CD4-positive, alpha-beta T cell treated with Interleukin-10 for 1 hour (primary cell): ENCODE results near the gene RILPL1.
"Not testable (repeated sequence)": the region's sequence is repeated elsewhere in the genome, so short reads cannot be mapped to it uniquely, and the experiment has no call there.

Experiments
- DNase-seq: peaks from one replicate; pipeline ENCODE4 v3.0.0-alpha.2; 2020

The RILPL1 gene

GRCh38 chr12:123457980-123458779, 75.3 kb downstream of the RILPL1 start, which contains the start of gene SNRNP35:
TSS of gene SNRNP35 (plus strand) at chr12:123458139. CDS start at chr12:123465541, 7,402 bp downstream.
- DNase-seq: peak; percentile 89

DNA sequence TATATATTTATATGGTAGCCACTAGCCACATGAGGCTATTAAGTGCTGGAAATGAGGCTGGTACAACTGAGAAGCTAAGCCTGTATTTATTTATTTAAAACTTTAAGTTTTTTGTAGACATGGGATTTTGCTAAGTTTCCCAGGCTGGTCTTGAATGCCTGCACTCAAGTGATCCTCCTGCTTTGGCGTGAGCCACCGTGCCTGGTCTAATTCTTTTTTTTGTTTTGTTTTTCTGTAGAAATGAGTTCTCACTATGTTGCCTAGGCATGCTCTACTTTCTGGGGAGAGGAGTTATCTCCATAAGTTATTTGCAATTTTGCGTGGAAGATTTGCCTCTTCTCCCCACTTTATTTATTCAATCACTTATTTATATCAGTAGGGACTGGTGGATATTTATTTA, 80.4 kb downstream of the RILPL1 start:
- no peak for DNase-seq

- not testable (repeated sequence) for DNase-seq
Measured at GRCh38 chr12:123452276-123452550, 81.3 kb downstream of the RILPL1 start.

- no peak for DNase-seq
Measured at GRCh38 chr12:123450636-123451035, 82.9 kb downstream of the RILPL1 start.

GRCh38 chr12:123449856-123450255, 83.7 kb downstream of the RILPL1 start:
- DNase-seq: no peak

- no peak for DNase-seq
Measured at GRCh38 chr12:123449249-123449733, 84.2 kb downstream of the RILPL1 start.

GRCh38 chr12:123446333-123446713, 87.2 kb downstream of the RILPL1 start:
- no peak for DNase-seq

GRCh38 chr12:123445388-123446332, 87.9 kb downstream of the RILPL1 start:
- DNase-seq: no peak

GRCh38 chr12:123444092-123445026, 89.2 kb downstream of the RILPL1 start:
- no peak for DNase-seq

DNA sequence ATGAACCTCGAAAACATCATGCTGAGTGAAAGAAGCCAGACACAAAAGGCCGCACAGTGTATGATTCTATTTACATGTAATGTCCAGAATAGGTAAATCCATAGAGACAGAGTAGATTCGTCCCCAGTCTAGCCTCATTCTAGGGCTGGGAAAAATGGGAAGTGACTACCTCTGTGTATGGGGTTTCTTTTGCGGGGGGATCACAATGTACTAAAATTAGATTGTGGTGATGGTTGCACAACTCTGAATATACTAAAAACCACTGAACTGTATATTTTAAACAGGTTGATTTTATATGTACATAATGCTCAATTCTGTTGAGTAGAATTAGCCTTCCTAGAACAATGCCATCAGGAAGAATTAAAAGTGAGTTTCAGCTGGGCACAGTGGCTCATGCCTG, 90.7 kb downstream of the RILPL1 start:
- DNase-seq: no peak

DNA sequence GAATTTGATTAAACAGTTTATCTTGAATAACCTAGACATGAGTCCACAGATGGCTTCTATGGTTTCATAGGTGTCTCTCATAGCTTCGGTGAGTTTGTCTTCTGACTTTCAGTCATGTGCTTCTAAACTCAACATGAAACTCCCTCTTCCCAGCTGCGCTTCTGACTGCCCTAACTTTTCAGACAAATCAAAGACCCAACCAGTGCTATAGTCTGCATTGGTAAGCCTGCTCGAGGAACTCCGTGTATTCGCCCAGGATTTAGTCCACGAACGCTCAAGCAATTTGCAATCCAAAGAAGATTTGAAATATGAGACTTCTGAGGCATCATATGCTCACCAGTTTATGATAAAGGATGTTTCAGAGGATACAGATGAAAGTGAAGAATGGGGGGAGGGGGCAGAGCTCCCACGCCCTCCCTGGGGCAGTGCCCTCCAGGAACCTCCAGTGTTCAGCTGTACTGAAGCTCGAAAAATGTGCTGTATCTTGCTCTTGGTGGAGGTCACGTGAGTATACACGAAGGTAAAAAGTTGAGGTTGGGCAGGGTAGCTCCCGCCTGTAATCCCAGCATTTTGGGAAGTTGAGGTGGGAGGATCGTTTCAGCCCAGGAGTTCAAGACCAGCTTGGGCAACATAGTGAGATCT, 91.9 kb downstream of the RILPL1 start:
- no peak for DNase-seq

DNA sequence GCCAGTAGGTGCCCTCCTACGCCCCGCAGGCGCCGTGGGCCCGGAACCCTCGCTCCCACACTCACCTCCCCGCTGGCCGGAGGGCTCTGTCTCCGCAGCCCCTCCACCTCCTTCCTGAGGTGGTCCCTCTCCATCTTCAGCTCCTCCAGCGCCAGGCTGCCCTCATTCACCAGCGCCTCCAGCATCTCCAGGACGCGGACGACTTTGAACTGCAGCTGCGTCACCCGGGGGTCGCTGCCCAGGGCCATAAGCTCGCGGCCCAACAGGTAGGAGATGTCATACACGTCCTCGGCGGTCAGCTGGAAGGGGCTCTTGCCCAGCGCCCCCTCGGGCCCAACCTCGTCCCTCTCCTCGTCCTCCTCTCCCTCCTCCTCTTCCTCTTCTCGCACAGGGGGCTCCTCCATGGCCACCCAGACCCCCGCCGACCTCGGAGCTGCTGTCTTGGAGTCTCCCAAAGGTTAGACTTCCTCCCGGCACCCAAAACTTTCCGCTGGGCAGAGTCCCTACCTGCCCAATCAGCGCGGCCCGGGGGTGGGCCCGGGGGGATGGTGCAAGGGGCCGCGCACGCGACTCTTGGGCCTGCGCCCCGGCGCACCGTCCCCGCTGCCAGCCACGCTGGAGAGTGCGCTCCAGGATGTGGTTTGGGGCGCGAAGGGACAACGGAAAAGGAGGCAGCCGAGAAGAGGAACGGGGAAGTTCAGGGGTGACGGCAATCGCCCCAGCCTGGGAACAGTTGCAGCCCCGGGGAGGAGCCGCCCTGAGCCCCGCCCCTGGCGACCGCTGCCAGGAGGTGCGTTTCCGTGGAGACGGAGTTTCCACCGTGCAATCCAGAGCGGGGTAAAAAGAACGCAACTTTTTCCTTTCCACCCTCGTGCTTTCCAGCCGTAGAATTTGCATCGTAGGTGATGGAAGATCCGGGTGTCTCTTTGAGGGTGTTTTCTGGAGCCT, 97.2 kb downstream of the RILPL1 start, which contains the start of gene RILPL2:
RILPL2 (minus strand) TSS at position 668 of the 948 bp plus-strand sequence; CDS start at position 404, 264 bp downstream.
- peak; percentile 94 for DNase-seq

GRCh38 chr12:123435636-123436016, 97.9 kb downstream of the RILPL1 start:
- no peak for DNase-seq

- DNase-seq: no peak
Measured at GRCh38 chr12:123433615-123434014, 99.9 kb downstream of the RILPL1 start.

GRCh38 chr12:123431951-123432817, 101.3 kb downstream of the RILPL1 start:
- DNase-seq: peak; percentile 58

GRCh38 chr12:123429101-123429500, 104.4 kb downstream of the RILPL1 start:
- DNase-seq: not testable (repeated sequence)

- DNase-seq: no peak
Measured at GRCh38 chr12:123428591-123428990, 104.9 kb downstream of the RILPL1 start.

DNA sequence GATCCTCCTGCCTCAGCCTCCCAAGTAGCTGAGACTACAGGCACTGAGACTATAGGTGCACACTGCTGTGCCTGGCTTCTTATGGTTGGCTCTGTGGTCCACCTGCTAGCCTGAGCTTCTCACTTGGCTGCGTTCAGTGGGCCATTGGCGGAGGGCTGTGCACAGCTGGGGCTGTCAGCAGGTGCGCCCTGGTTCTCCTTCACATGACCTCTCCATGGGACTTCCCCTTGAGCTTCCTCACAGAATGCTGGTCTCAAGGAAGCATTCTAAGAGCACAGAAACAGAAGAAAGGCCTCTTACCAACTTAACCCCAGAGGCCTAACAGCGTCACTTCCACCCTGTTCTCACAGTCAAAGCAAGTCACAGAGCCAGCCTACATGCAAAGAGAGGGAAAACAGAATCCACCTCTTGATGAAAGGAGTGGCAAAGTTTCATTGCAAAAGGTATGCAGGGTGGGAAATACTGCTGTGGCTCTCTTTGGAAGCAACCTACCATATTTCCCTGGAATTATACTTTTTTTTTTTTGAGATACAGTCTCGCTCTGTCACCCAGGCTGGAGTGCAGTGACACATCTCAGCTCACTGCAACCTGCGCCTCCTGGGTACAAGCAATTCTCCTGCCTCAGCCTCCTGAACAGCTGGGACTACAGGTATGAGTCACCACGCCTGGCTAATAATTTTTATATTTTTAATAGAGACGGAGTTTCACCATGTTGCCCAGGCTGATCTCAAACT, 106.3 kb downstream of the RILPL1 start:
- DNase-seq: peak; percentile 75

- DNase-seq: no peak
Measured at GRCh38 chr12:123421314-123421713, 112.2 kb downstream of the RILPL1 start.
